ENCODE measurements around the gene MED12.

- no peak for TF ChIP-seq CTCF (IDR thresholded peaks at IDR 0.05)
- no peak for TF ChIP-seq POLR2A (IDR thresholded peaks at IDR 0.05)
- TF ChIP-seq POLR2AphosphoS5 (IDR thresholded peaks at IDR 0.05), result peak in 1 of 3 donors; percentile 59
Measured at GRCh38 chrX:71118032-71118984, at the start of gene MED12.

All from breast epithelium (tissue), 3 donors.